Right forelimb (tissue), 1 donor: ENCODE results near the gene CLCN5.

Source experiments
- DNase-seq: peaks from one replicate; pipeline ENCODE4 v3.0.0-alpha.2; 2018

CLCN5 gene

DNA sequence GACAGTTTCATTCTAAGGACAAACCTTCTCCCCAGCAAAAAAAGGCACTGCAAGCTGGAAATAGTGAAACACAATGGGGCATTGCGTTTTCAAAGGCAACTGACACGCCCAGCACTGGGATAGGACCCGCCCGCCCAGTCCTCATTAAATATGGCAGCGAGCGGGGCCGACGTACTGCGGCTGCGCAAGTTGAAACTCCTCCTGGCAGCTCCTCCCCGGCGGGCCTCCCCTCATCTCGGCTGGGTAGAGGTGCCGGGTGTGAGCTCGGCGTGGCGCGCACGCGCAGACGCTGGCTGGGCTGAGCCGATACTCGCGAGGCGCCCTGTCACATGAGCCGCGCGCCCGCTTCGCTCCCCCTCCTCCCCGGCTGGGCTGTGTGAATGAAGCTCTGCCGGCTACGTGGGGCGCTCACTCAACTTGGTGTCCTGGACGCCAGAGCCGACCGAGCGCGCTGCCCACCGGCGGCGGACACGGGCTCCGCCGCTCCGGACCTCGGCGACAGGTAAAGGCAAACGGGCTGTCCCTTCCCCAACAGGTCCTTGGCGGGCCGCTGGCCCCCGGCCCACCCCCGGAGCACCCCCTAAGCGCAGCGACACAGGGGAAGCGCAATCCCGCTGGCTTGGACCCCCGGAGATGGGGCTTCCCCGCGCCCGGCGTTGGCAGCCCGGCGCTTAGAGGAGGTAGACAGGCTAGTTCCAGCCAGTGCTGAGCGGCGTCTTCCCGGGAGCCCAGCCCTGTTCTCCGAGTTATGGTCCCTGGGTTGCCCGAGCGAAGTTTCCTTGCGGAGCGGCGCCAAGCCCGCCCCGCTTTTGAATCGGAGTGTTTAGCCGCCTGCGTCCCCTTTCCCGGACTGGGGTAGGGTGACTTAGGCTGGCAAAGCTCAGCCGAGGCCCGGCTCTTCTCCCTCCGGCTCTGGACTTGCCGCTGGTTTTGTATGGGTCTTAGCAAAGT, at the start of gene CLCN5:
Gene CLCN5 (plus strand): TSS at position 306 of the 951 bp plus-strand sequence. CDS start 2,703 bp downstream, outside the sequence.
- DNase-seq, result peak; percentile 95

DNA sequence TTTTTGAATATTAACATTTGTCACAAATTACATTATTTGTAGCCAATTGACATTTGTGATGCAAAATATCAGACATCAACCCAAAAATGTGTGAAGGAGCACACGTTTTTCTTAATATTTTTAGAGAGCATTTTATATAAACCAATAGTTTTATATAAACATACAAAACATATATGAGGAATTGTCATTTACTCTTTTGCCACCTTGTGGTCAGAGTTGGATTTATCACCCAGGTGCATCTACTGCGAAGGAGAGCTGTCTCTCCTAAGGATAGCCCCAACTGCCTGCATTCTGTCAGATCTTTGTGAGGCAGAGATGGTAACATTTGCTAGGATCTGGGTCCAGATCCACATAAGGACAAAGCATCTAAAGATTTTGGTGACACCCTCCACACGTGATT, 45.6 kb upstream of the CLCN5 start:
- no peak for DNase-seq

DNA sequence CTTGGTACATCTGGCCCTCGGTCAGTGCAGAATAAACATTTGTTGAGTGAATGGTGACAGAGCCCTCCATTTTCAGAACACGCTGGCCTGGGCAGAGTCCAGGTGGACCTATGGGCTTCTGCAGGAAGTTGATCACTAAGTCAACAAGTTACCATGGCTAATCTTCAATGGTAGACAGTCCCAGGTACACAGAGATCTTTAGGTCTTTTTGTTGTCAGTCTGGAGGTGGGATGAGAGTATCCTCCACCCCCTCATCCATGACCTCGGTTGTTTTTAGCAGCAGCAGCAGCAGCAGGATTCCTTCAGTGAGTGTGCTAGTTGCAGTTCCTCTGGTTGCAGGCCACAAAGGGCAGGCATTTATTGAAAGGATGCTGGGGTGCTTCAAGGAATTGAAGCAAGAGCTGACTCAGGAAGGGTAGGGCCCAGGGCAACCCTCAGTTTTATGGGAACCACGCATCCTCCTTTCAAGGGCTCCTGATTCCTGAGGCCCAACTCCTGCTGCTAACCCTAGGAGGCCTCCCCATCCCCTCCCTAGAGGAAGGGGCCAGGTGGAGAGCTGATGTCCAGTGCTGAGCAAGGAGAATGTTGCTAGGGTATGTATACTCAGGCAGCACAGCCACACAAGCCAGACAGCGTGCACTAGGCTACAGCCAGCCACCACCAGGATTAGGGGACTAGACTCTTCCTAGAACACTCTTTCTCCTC, 44.8 kb upstream of the CLCN5 start:
- no peak for DNase-seq

DNA sequence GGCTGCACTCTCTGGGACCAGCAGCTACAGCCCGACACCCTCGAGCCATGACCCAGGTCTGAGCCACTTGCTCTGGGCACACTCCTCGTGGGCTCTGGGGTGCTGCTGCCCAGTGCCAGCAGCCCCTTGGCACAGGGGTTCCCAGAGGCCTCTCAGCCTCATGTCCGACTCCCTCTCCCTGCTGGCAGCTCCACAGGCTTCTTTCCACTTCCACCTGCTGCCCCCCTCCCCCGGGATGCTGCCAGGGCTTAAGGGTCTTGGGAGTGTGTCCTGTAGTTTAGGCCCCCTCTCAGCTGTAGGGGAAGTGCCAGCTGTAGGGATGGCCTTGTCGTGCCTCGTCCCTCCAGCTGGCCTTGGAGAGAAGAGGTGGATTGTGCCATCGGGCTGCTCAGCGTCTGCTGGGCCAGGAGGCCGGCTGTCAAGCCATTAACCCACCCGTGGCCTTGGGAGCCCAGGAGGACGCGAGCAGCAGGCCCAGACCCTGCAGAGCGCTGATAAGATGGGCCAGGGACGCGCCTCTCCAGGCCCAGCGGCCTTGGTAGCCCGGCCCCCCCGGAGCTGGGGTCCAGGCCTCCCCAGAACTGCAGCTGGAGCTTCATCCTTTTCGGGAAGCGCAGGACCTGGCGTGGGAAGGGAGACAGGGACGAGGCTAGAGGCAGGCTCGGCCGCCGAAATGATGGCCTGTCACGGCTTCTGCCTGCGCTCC, 44.1 kb upstream of the CLCN5 start:
- DNase-seq, result no peak

DNA sequence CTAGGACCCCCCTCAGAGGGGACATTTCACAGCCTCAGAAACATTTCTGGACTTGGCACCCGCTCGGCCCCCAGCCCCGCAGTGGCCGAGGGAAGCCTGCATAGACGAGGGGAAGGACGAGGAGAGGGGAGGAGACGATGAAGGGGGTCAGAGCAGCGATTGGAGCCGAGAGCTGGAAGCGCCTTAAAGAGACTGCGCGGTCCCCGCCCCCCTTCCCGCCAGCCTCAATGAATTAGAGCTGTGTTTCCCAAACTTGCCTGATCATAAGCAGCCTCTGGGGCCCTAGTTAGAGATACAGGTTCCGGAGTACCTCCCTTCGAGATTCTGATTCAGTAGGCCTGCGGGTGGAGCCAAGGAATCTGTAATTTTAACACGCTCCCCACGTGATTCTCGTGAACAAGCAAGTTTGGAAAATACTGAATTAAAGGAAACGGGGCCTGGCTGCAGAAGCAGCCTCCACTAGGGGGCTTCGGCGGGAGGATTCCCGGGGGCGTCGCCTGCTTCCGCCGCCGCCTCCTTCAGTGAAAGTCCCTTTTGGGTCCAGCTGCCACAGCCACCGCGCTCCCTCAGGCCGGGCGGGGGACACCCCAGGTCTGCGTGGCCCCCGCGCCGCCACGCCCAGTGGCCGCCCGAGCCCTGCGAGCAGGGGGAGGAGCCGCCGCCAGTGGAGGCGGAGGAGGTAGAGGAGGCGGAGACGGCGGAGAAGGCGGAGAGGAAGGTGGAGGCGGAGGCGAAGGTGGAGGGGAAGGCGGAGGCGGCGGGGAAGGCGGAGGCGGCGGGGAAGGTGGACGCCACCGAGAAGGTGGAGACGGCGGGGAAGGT, 43.4 kb upstream of the CLCN5 start, which contains the start of gene USP27X:
Gene USP27X (plus strand): TSS at position 651 of the 822 bp plus-strand sequence. CDS start 824 bp downstream, outside the sequence.
- peak; percentile 81 for DNase-seq

DNA sequence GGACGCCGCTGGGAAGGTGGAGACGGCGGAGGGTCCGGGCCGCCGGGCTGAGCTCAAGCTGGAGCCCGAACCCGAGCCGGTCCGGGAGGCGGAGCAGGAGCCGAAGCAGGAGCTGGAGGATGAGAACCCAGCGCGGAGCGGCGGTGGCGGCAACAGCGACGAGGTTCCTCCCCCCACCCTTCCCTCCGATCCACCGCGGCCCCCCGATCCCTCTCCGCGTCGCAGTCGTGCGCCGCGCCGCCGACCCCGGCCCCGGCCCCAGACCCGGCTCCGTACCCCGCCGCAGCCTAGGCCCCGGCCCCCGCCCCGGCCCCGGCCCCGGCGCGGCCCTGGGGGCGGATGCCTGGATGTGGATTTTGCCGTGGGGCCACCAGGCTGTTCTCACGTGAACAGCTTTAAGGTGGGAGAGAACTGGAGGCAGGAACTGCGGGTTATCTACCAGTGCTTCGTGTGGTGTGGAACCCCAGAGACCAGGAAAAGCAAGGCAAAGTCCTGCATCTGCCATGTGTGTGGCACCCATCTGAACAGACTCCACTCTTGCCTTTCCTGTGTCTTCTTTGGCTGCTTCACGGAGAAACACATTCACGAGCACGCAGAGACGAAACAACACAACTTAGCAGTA, 42.6 kb upstream of the CLCN5 start:
- no peak for DNase-seq

DNA sequence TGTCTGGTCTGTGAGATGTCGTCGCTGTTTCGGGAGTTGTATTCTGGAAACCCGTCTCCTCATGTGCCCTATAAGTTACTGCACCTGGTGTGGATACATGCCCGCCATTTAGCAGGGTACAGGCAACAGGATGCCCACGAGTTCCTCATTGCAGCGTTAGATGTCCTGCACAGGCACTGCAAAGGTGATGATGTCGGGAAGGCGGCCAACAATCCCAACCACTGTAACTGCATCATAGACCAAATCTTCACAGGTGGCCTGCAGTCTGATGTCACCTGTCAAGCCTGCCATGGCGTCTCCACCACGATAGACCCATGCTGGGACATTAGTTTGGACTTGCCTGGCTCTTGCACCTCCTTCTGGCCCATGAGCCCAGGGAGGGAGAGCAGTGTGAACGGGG, 41.7 kb upstream of the CLCN5 start:
- no peak for DNase-seq

DNA sequence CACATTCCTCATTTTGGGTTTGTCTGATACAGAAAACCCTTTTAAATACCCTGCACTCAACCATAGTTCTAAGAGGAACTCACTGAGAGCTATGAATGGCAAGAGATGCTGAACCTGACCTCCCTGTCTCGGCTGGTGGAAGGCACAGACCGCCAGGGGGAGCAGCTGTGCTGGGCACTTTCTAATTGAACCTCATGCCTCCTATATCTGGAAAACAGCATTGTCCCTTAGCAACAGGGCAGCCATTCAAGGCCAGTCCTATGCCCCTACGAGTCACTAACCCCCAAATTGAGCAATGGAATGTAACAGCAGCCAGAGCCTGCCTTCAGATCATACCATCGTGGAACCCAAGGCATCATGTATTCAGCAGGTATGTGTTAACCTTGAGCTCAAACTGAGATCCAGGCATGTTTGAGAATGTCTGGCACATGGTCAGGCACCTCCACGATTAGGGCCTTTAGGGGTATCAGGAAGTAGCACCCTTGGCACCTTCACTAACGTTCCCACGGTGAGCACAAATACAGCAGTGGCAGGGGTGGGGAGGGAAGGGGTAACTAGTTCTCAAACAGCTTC, 38.0 kb upstream of the CLCN5 start:
- DNase-seq, result peak; percentile 46

DNA sequence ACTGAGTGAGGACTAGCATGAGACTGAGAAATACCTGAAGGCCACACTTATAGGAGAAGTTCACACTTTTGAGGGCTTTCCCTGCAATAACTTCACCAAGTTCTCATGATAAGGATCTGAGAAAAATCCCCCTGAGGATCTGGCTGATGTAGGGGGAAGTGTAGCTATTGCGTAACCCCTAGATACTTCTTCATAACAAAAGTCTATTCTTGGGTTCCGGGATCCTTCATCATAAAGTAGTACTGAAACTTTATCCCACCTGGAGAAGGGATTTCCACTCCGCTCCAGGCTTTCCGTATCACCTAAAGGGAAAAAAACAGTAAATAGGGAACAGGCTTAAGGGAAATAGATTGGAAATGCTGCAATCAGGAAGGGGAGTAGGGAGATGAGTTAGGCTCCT, 29.9 kb upstream of the CLCN5 start:
- no peak for DNase-seq

DNA sequence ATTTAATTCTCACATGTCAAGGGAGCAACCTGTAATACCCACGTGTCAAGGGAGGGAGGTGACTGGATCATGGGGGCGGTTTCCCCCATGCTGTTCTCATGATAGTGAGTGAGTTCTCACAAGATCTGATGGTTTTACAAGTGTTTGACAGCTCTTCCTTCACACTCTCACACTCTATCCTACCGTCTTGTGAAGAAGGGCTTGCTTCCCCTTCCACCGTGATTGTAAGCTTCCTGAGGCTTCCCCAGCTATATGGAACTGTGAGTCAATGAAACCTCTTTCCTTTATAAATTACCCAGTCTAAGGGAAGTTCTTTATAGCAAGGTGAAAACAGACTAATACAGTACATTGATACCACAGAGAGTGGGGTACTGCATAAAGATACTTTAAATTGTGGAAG, 25.4 kb upstream of the CLCN5 start:
- no peak for DNase-seq

DNA sequence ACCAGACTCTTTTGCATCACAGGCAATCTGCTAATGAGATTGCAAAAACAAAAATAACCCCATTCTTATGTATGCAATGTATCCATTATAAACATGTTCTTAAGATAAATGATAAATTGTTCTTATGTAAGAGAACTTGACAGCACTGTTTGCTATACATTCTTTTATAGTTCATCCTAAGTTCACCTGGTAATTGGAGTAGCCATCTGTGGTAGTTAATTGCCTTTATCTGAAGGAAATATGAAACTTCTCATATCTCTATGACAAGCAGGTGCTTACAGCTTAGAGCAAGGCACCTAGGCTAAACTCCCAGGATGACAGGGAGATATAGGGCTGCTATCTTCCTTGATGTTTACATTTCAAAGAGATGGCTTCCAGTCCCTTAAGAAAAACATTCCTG, 21.3 kb upstream of the CLCN5 start:
- no peak for DNase-seq

DNA sequence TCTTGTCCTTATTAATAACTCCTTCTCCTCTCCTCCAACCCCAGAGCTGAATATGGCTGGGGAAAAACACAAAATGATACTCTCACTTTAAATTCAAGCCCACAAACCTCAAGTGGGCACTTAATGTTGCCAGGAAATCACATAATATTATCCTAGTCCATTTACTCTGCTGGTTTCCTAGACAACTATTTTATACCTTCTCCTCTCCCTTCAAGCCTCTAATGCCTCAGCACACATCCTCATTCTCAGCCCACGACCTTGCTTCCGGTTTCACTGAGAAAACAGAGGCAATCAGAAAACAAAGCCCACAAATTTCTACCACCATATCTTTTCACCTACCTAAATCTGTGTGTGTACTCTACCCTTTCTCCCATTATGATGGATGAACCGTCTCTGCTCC, 12.1 kb upstream of the CLCN5 start:
- DNase-seq, result no peak

DNA sequence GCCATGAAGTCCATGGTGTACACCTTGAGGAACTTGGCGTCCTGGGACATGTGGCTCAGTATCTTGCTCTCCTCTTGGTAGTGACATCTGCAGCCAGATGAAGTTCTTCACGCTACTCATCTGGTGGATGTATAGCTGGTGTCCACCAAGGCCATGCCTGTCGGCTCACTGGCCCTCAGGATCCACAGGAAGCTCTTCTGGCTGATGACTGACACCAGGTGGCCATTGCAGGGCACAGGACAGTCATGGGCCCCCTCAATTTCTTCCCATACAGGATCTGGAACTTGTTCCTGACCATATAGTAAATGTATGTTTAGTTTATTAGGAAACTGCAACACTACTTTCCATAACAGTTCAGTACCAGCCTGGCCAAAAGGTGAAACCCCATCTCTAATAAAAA, 10.3 kb upstream of the CLCN5 start:
- DNase-seq, result no peak

DNA sequence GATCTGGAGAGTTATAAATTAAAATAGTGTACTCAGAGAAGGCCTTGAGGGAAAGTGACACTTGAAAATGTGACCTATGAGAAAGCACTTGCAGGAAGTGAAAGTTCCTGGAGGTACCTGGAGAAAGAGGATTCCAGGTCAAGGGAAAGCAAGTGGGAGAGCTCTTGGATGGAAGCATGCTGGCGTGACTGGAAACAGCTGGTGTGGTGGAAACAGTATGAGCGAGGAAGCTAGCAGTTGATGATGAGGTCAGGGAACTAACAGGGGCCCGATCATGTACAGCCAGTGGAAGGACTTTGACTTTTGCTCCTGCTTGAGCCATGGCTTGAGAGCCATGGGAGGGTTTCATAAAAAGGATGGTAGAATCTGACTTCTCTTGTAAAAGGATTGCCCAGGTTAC, 9.5 kb upstream of the CLCN5 start:
- no peak for DNase-seq

DNA sequence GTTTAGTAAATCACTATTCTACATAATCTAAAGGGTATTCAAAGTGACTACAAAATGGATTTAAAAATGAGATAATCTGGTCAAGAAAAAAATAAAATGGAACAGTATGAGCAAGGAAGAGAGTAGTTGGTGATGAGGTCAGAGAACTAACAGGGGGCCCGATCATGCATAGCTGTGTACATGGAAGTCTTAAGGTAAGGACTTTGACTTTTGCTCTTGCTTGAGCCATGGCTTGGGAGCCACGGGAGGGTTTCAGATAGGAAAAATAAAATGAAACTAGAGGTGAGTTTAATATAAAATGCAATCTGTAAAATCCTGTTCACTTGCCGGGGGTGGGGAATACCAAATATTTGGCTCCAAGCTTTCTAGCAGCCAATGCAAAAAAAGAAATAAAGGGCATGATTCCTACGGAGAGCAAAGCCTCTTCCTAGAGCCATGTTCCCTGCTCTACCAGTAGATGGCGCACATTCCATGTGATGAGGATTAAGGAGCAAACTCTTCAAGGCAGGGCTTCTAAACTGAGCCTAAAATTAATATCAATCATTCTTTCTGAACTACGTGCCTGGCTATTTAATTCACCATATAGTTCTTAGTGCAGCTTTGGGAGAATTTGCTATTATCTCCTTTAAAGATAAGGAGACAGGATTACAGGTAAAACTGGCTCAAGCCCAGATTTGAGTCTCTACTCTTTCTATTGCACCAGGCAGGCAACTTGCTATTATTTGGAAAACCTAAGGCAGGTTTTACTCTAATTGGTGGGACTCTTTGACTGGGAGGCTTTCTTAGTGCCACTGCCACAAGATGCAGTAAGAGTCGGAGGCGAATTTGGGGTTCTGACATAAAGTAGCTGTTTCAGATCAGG, 6.8 kb upstream of the CLCN5 start:
- no peak for DNase-seq

DNA sequence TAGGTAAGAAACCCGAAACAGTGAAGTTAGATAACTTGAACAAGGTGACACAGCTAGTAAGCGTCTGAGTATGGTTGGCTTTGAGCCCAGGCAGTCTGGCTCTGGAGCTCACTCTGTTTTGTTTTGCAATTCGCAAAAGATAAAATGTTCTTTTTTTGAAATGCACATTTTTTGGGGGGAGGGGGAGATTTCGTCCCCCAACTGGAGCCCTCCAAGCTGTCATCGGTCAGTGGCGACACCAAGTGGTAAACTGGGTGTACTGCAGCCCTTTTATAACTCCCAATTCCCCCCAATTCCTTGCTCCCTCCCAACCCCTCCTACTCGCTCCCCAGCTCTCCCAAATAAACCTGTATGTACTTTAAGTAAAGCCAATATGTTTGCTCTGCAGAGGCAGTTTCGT, 2.8 kb upstream of the CLCN5 start:
- DNase-seq, result peak; percentile 48

DNA sequence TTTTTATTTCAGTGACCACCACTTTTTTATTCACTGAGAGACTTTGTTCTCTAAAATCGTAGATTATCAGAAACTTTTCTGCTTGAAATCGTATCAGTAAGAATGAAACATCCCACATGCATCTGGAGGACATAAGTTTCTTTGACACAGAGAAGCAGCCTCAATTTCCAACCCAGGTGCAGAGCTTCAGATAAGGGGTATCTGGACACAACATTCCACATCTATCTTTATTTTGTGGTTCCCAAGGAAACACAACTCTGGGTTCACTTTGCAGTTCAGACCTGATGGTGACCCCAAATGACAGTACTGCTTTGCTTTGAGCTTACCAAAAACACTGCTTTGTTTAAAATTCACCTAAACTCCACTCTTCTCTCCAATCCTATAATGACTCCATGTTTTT, 1.3 kb upstream of the CLCN5 start:
- DNase-seq, result no peak

DNA sequence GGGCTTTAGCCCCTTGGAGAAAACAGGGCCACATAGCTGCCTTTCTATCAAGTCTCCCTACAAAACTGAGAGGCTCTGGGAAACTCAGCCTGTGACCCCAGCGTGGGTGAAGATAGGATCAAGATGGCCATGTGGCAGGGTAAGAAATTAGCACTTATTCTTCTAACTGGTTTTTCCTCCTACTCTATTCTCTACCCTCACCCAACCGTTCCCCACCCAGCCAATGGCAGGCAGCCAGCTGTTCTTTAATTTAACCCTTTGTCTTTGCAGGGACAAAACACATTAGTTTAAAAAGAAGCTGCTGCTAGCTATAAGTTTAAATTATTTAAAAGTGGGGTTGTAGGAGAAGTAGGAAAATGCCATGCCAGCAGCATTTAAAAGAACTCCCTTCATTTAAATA, 2.8 kb downstream of the CLCN5 start:
- DNase-seq, result no peak

DNA sequence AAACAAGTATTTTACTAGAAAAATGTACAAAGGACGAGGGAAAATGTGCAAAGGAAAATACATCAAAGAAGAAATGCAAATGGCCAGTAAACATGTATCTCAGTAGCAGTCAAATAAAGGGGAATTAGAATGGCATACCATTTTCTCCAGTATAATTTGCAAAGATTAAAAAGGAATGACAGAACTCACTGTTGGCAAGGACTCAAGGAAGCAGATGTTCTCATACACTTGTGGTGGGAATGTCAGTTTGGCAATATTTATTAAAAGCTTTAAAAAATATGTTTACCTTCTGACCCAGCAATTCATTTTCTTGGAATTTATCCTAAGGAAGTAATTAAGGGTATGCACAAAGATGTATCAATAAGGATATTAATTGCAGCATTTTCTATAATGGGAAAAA, 7.6 kb downstream of the CLCN5 start:
- DNase-seq, result no peak

DNA sequence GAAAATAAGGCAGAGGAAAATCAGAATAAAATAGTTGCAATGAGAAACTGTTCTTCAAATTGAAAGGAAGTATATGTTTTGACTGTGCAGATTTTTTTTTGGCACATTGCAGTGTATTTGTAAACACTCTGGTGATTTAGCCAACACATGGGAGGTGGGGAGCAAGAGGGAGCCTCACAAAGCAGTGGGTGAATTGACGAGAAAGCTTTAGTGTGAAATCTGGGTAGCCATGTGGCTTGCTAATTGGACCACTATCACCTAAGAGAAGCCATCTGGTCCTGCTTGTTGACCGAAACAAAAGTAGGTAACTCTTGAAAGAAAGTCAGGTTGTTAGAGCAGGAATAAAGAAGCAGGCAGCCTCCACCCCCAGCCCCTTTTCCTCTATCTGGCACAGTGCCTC, 10.4 kb downstream of the CLCN5 start:
- DNase-seq, result no peak

DNA sequence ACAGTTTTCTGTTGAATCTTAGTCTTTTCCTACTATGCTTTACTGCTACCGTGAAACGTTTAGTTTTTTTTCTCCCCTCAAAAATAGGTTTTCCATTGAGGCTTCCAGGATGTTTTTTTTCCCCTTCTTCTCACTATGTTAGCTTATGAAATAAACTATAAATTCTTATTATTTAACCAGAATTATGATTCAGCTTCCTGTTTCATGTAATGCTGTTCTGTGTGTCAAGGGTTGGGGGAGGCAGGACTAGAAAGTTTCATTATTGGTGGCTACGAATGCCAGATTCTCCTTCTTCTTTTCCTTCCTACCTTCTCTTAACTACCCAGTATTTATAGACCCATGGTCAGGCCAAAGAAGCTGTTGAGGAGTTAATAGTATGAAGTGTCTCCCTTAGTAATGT, 11.8 kb downstream of the CLCN5 start:
- no peak for DNase-seq
